Endothelial cell of umbilical vein (primary cell): Measurements from ENCODE around the gene NOXRED1. TPM values are rescaled to one million over a fixed set of nuclear protein-coding genes. Genes with fewer than 3 reads are reported as not detected.

Source experiments
- BruUV-seq: library from RNA; stranded (reverse); fragments of 400-500 nt; replicated peaks from 2 replicates; lab custom pipeline; 2021; lab: Mats Ljungman, UMichigan
- CTCF ChIA-PET: fragments of 300-600, 350-600 bp; sonication (Branson Sonifier 250); formaldehyde crosslinking; loops from one replicate; lab custom pipeline; 2021; ENCODE audit warnings: antibody characterized with exemption, inconsistent platforms; lab: Charles Lee
- POLR2A ChIA-PET: fragments of 300-600, 350-600 bp; sonication (Branson Sonifier 250); formaldehyde crosslinking; loops from one replicate; lab custom pipeline; 2021; ENCODE audit warnings: antibody characterized with exemption, inconsistent platforms; lab: Charles Lee
- DNase-seq: peaks from one replicate; pipeline ENCODE4 v3.0.0-alpha.2; 2011; ENCODE audit warnings: low read depth, low spot score
- FAIRE-seq: peaks from 2 replicates; lab custom pipeline; 2011; peaks lifted over from hg19 to GRCh38; lab: Jason Lieb, UNC
- H2AFZ ChIP-seq: 2 replicates; pipeline ENCODE4 v1.6.0; 2012; ENCODE audit warnings: low read depth, low read length, control low read depth, inconsistent platforms
- H3K27ac ChIP-seq: 2 replicates; pipeline ENCODE4 v1.5.1; 2011; ENCODE audit warnings: low read depth, mild to moderate bottlenecking, control low read depth, low read length, moderate library complexity; ENCODE audit not compliant: insufficient read depth
- H3K27me3 ChIP-seq, 2 experiments: 2 replicates each; pipeline versions ENCODE4 v1.6.0 to v1.6.1; 2011; ENCODE audit warnings: low read length in 2 of 2, mixed read lengths in 1 of 2; ENCODE audit not compliant: control insufficient read depth in 2 of 2, insufficient read depth in 2 of 2
- H3K36me3 ChIP-seq, 2 experiments: 2 replicates in 1 of 2; 3 replicates in 1 of 2; pipeline ENCODE4 v1.5.1; 2011; ENCODE audit warnings: low read length in 2 of 2, mild to moderate bottlenecking in 1 of 2, moderate library complexity in 1 of 2; ENCODE audit not compliant: control insufficient read depth in 2 of 2, insufficient read depth in 2 of 2; ENCODE audit errors: extremely low read depth in 1 of 2
- H3K4me1 ChIP-seq: 3 replicates; pipeline ENCODE4 v1.5.1; 2011; ENCODE audit warnings: mild to moderate bottlenecking, low read length; ENCODE audit not compliant: control insufficient read depth, insufficient read depth; ENCODE audit errors: extremely low read depth
- H3K4me2 ChIP-seq: 2 replicates; pipeline ENCODE4 v1.6.1; 2011; ENCODE audit warnings: low read length, control low read depth, mixed read lengths; ENCODE audit not compliant: insufficient read depth
- H3K4me3 ChIP-seq, 3 experiments: fragments of 200-600 bp in 1 of 3; sonication (generic), shearing (Covaris generic) in 1 of 3; replicated peaks in 1 of 3; 2 replicates each; pipeline ENCODE4 v1.5.1; 2011 to 2016; ENCODE audit warnings: control low read depth in 3 of 3, low read length in 3 of 3, mild to moderate bottlenecking in 2 of 3, inconsistent platforms in 1 of 3, low read depth in 1 of 3, moderate library complexity in 1 of 3; ENCODE audit not compliant: insufficient read depth in 1 of 3
- H3K79me2 ChIP-seq: 2 replicates; pipeline ENCODE4 v1.6.0; 2012; ENCODE audit warnings: low read length, inconsistent platforms; ENCODE audit not compliant: control insufficient read depth, insufficient read depth
- H3K9ac ChIP-seq: replicated peaks from 2 replicates; pipeline ENCODE3; 2011; ENCODE audit warnings: low read length, control low read depth; ENCODE audit not compliant: insufficient read depth; ENCODE audit errors: extremely low read depth
- H3K9me1 ChIP-seq: replicated peaks from 3 replicates; pipeline ENCODE4 v1.6.0; 2011; ENCODE audit warnings: mild to moderate bottlenecking, low read length; ENCODE audit not compliant: control insufficient read depth, insufficient read depth; ENCODE audit errors: extremely low read depth
- H3K9me3 ChIP-seq: replicated peaks from 2 replicates; pipeline ENCODE4 v1.5.1; 2012; ENCODE audit warnings: low read length, inconsistent platforms; ENCODE audit not compliant: control insufficient read depth, insufficient read depth
- H4K20me1 ChIP-seq: replicated peaks from 2 replicates; pipeline ENCODE3; 2011; ENCODE audit warnings: mild to moderate bottlenecking, low read length; ENCODE audit not compliant: control insufficient read depth, insufficient read depth; ENCODE audit errors: extremely low read depth
- EZH2 ChIP-seq: IDR thresholded peaks from 2 replicates; pipeline ENCODE4 v1.6.1; 2012; ENCODE audit warnings: borderline replicate concordance, low read depth, mild to moderate bottlenecking, moderate library complexity, low read length, inconsistent platforms; ENCODE audit not compliant: severe bottlenecking
- FOS ChIP-seq: IDR thresholded peaks from 2 replicates; pipeline ENCODE4 v1.6.1; 2011; ENCODE audit warnings: mild to moderate bottlenecking, low read length, moderate library complexity, borderline replicate concordance; ENCODE audit not compliant: insufficient read depth
- GATA2 ChIP-seq: IDR thresholded peaks from 2 replicates; pipeline ENCODE4 v1.7.0; 2011; ENCODE audit warnings: low read depth, mild to moderate bottlenecking, moderate library complexity, mixed read lengths, low read length; ENCODE audit not compliant: insufficient read length, insufficient read depth
- JUN ChIP-seq: IDR thresholded peaks from 2 replicates; pipeline ENCODE4 v1.6.1; 2011; ENCODE audit warnings: borderline replicate concordance, low read depth; ENCODE audit not compliant: insufficient read length, insufficient read depth
- MYC ChIP-seq: IDR thresholded peaks from one replicate; pipeline ENCODE4 v1.6.1; 2011; ENCODE audit warnings: mild to moderate bottlenecking, low read depth, low read length
- POLR2A ChIP-seq: IDR thresholded peaks from 2 replicates; pipeline ENCODE4 v1.6.1; 2012; ENCODE audit warnings: low read depth, mild to moderate bottlenecking, control low read depth, low read length
- POLR2AphosphoS5 ChIP-seq: IDR thresholded peaks from 2 replicates; pipeline ENCODE4 v1.6.1; 2012; ENCODE audit warnings: low read depth, mild to moderate bottlenecking, control low read depth, low read length, moderate library complexity; ENCODE audit not compliant: insufficient read depth
- dilution Hi-C: fragments of 300-500 bp; cut with MboI; formaldehyde crosslinking; loops from one replicate; pipeline ENCODE4 v1.15.0; 2019; ENCODE audit warnings: low sequenced_read_pairs; ENCODE audit not compliant: extremely low pct_ligation_motif_present
- intact Hi-C: fragments of 100-400 bp; cut with micrococcal nuclease; formaldehyde crosslinking; loops from one replicate; pipeline ENCODE4 v1.10.0; 2022
- polyA plus RNA-seq, 4 experiments: library from polyadenylated mRNA; depleted of rRNA in 3 of 4; stranded (reverse) in 3 of 4; unstranded in 1 of 4; fragments of >200 nt; gene quantifications; 2 replicates each; pipeline versions ENCODE4 v1.2.1 to v1.2.3, GENCODE V29; 2011 to 2012; ENCODE audit warnings: missing spikeins in 1 of 4
- total RNA-seq: library from RNA; stranded (reverse); gene quantifications from 2 replicates; pipeline ENCODE4 v1.2.3, GENCODE V29; 2021
- TF ChIP-seq, protein P1 (sequence below): IDR thresholded peaks from 2 replicates; pipeline ENCODE4 v1.6.1; 2011; ENCODE audit not compliant: insufficient read depth, insufficient read length
- TF ChIP-seq, protein P2 (sequence below), 2 donors: IDR thresholded peaks; 1 replicate in 1 of 2; 2 replicates in 1 of 2; pipeline ENCODE4 v1.5.1; 2011; ENCODE audit warnings: low read length in 2 of 2, mild to moderate bottlenecking in 2 of 2, moderate library complexity in 2 of 2, control low read depth in 1 of 2, inconsistent platforms in 1 of 2, low read depth in 1 of 2; ENCODE audit not compliant: insufficient read depth in 1 of 2; ENCODE audit errors: extremely low read depth in 1 of 2

NOXRED1 gene
- total and polyA plus RNA-seq, 2 donors (not counting 3 experiments of a cell fraction or from before 2014, with no cell fraction given): 0.15 to 0.33 TPM

DNA sequence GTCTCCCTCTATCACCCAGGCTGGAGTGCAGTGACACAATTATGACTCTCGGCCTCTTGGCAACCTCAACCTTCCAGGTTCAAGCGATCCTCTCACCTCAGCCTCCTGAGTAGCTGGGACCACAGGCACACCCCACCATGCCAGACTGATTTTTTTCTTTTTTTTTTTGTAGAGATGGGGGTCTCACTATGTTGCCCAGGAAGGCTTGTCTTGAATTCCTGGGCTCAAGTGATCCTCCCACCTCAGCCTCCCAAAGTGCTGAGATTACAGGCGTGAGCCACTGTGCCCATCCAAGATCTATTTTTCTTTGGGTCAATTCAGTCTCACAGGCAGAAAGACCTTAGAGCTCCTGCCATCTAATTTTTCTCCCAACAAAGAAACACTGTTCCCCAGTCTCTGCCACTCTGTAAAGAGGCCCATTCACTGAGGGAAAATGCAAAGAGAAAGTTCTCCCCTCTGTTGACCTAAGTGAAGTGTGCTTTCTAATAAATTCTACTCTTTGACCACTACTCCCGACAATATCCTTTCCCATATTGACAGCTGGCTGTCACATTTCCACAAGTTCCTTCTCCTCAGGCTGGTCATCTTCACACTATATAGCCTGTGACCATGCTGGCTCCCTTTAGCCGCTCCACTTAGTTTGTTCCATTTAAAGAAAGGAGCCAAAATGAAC lies 69.7 kb downstream of the NOXRED1 start:
- H3K4me3 ChIP-seq: no peak overlapping the region
- no peaks in the 10 kb centered on the region for H3K4me1 ChIP-seq
- no peak overlapping the region for H3K4me2 ChIP-seq
- H3K36me3 ChIP-seq: peaks cover 0 to 2% of the 10 kb centered on the region in 2 experiments
- no peaks in the 10 kb centered on the region for H3K27me3 ChIP-seq
- no TSS peak for BruUV-seq
- no peak overlapping the region for H3K9ac ChIP-seq
- no peaks in the 10 kb centered on the region for H3K79me2 ChIP-seq
- no peaks in the 10 kb centered on the region for H3K9me3 ChIP-seq
- TF ChIP-seq, protein P1, sequence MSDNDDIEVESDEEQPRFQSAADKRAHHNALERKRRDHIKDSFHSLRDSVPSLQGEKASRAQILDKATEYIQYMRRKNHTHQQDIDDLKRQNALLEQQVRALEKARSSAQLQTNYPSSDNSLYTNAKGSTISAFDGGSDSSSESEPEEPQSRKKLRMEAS: no peak
- TF ChIP-seq MYC (no peak), POLR2AphosphoS5 (no peak), FOS (no peak), EZH2 (no peak), JUN (no peak), GATA2 (no peak), POLR2A (no peak)
- TF ChIP-seq, protein P2, sequence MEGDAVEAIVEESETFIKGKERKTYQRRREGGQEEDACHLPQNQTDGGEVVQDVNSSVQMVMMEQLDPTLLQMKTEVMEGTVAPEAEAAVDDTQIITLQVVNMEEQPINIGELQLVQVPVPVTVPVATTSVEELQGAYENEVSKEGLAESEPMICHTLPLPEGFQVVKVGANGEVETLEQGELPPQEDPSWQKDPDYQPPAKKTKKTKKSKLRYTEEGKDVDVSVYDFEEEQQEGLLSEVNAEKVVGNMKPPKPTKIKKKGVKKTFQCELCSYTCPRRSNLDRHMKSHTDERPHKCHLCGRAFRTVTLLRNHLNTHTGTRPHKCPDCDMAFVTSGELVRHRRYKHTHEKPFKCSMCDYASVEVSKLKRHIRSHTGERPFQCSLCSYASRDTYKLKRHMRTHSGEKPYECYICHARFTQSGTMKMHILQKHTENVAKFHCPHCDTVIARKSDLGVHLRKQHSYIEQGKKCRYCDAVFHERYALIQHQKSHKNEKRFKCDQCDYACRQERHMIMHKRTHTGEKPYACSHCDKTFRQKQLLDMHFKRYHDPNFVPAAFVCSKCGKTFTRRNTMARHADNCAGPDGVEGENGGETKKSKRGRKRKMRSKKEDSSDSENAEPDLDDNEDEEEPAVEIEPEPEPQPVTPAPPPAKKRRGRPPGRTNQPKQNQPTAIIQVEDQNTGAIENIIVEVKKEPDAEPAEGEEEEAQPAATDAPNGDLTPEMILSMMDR (IDR thresholded peaks at IDR 0.05; ENCODE audit: extremely low read depth in 1 of 2, insufficient read depth in 1 of 2, low read depth in 1 of 2, low read length in 2 of 2): no peak
- dilution Hi-C loops (no loop called here), intact Hi-C loops (no loop called here)
- no peak overlapping the region for H3K27ac ChIP-seq
- CTCF ChIA-PET: interaction anchor here (1.0 to 1.5 kb wide), 2 partner anchors 38 to 53 kb away, joined by 3 read pairs; no protein-coding TSS in a partner anchor
- no peaks in the 10 kb centered on the region for H4K20me1 ChIP-seq
- FAIRE-seq (no peak), DNase-seq (no peak)
- POLR2A ChIA-PET: interaction anchor here (0.7 kb wide), 1 partner anchor 128 kb away, joined by 3 read pairs; no protein-coding TSS in a partner anchor
- H3K9me1 ChIP-seq: peaks cover 3% of the 10 kb centered on the region
- H2AFZ ChIP-seq: no peak overlapping the region
